Ishikawa (cell line): Measurements from ENCODE around the gene ZNF22.

Source experiments
- CEBPB ChIP-seq: IDR thresholded peaks from 2 replicates; pipeline ENCODE4 v1.6.1; 2012
- CREB1 ChIP-seq: IDR thresholded peaks from 2 replicates; pipeline ENCODE4 v1.6.1; 2012; ENCODE audit warnings: low read depth
- EGR1 ChIP-seq: IDR thresholded peaks from 2 replicates; pipeline ENCODE4 v1.6.1; 2012
- EP300 ChIP-seq: IDR thresholded peaks from 2 replicates; pipeline ENCODE4 v1.6.1; 2012; ENCODE audit warnings: borderline replicate concordance
- FOXM1 ChIP-seq: IDR thresholded peaks from 2 replicates; pipeline ENCODE4 v1.6.1; 2012; ENCODE audit warnings: low read depth, borderline replicate concordance
- MAX ChIP-seq: IDR thresholded peaks from 2 replicates; pipeline ENCODE4 v1.6.1; 2012
- RAD21 ChIP-seq: IDR thresholded peaks from 2 replicates; pipeline ENCODE4 v1.6.1; 2012; ENCODE audit warnings: low read depth
- REST ChIP-seq: IDR thresholded peaks from 2 replicates; pipeline ENCODE4 v1.6.1; 2012; ENCODE audit warnings: low read depth, mild to moderate bottlenecking
- TAF1 ChIP-seq: IDR thresholded peaks from 2 replicates; pipeline ENCODE4 v1.6.1; 2012; ENCODE audit warnings: low read depth, mild to moderate bottlenecking
- TCF12 ChIP-seq: IDR thresholded peaks from 2 replicates; pipeline ENCODE4 v1.6.1; 2012; ENCODE audit warnings: low read depth
- TEAD4 ChIP-seq: IDR thresholded peaks from 2 replicates; pipeline ENCODE4 v1.6.1; 2012

- no peak for TF ChIP-seq CEBPB
- no peak for TF ChIP-seq EP300
- TF ChIP-seq TAF1: no peak
- no peak for TF ChIP-seq MAX
- no peak for TF ChIP-seq REST
- TF ChIP-seq EGR1: no peak
- TF ChIP-seq CREB1: no peak
- no peak for TF ChIP-seq FOXM1
- no peak for TF ChIP-seq TEAD4
- TF ChIP-seq TCF12: no peak
- TF ChIP-seq RAD21: no peak
Measured at GRCh38 chr10:44971434-44971833, 29.3 kb upstream of the ZNF22 start.
